ENCODE data around the gene LUC7L.

LUC7L gene

GRCh38 chr16:200388-200787, 28.9 kb downstream of the LUC7L start:
- 90% methylated on average over 5 of the region's 5 CpGs for WGBS
- H3K9me3 ChIP-seq (ENCODE audit: control insufficient read depth, low read length), result no peaks in the 10 kb centered on the region
- no peak overlapping the region for H2AK5ac ChIP-seq (ENCODE audit: low read length, severe bottlenecking)

GRCh38 chr16:194516-194915, 34.7 kb downstream of the LUC7L start:
- Histone ChIP-seq H2BK15ac (ENCODE audit: low read depth, poor library complexity, severe bottlenecking) (no peak overlapping the region), H3K4me1 (ENCODE audit: control insufficient read depth, insufficient read depth, low read depth, low read length) (no peaks in the 10 kb centered on the region), H2BK120ac (ENCODE audit: low read depth, low read length) (no peak overlapping the region), H3K36me3 (ENCODE audit: control insufficient read depth in 1 of 2, insufficient read depth in 2 of 2, low read depth in 1 of 2, low read length in 2 of 2) (peaks cover 92 to 94% of the 10 kb centered on the region in 2 experiments), H3K79me1 (replicated peaks; ENCODE audit: low read length, poor library complexity, severe bottlenecking) (peaks cover 43% of the 10 kb centered on the region), H3K4ac (ENCODE audit: low read depth in 1 of 2, low read length in 2 of 2) (no peak overlapping the region), H2AFZ (ENCODE audit: low read depth, low read length) (no peak overlapping the region), H3K18ac (ENCODE audit: low read depth in 1 of 2, low read length in 2 of 2) (no peak overlapping the region), H2BK5ac (ENCODE audit: low read depth, low read length, poor library complexity, severe bottlenecking) (no peak overlapping the region), H3K9me3 (ENCODE audit: control insufficient read depth, low read length) (no peaks in the 10 kb centered on the region), H3K9ac (ENCODE audit: low read length) (no peak overlapping the region), H3K4me2 (ENCODE audit: low read length, poor library complexity, severe bottlenecking) (no peak overlapping the region), H3K14ac (ENCODE audit: low read length in 2 of 2) (no peak overlapping the region), H3K27me3 (ENCODE audit: control insufficient read depth in 1 of 2, insufficient read depth in 1 of 2, low read length in 2 of 2) (no peaks in the 10 kb centered on the region), H2AK5ac (ENCODE audit: low read length, severe bottlenecking) (no peak overlapping the region), H3K4me3 (ENCODE audit: insufficient read depth in 1 of 2, low read depth in 1 of 2, low read length in 2 of 2) (no peak overlapping the region), H3K23ac (ENCODE audit: low read length in 2 of 2) (no peak overlapping the region), H2BK12ac (ENCODE audit: low read length in 2 of 2) (peak overlapping the region in 1 of 2 experiments; percentile 9), H4K8ac (ENCODE audit: low read length) (no peak overlapping the region), H4K91ac (ENCODE audit: low read length) (no peak overlapping the region), H3K27ac (ENCODE audit: low read length, poor library complexity, severe bottlenecking) (no peak overlapping the region)
- WGBS, result 98% methylated on average over 5 of the region's 6 CpGs
- DNase-seq, result no peak

More at GRCh38 chr16:200388-200787, 28.9 kb downstream of the LUC7L start:
- H3K14ac ChIP-seq (ENCODE audit: low read length in 2 of 2), result no peak overlapping the region
- H3K9ac ChIP-seq (ENCODE audit: low read length), result peak overlapping the region; percentile 51
- H4K8ac ChIP-seq (ENCODE audit: low read length), result no peak overlapping the region
- H3K4me2 ChIP-seq (ENCODE audit: low read length, poor library complexity, severe bottlenecking), result no peak overlapping the region
- no peak overlapping the region for H4K91ac ChIP-seq (ENCODE audit: low read length)
- H3K4ac ChIP-seq (ENCODE audit: low read depth in 1 of 2, low read length in 2 of 2), result no peak overlapping the region
- H3K36me3 ChIP-seq (ENCODE audit: control insufficient read depth in 1 of 2, insufficient read depth in 2 of 2, low read depth in 1 of 2, low read length in 2 of 2), result peaks cover 71 to 79% of the 10 kb centered on the region in 2 experiments
- no peak overlapping the region for H2BK15ac ChIP-seq (ENCODE audit: low read depth, poor library complexity, severe bottlenecking)
- no peak overlapping the region for H2BK5ac ChIP-seq (ENCODE audit: low read depth, low read length, poor library complexity, severe bottlenecking)
- H3K18ac ChIP-seq (ENCODE audit: low read depth in 1 of 2, low read length in 2 of 2), result no peak overlapping the region
- no peak overlapping the region for H2BK120ac ChIP-seq (ENCODE audit: low read depth, low read length)
- no peak overlapping the region for H3K4me3 ChIP-seq (ENCODE audit: insufficient read depth in 1 of 2, low read depth in 1 of 2, low read length in 2 of 2)
- H3K79me1 ChIP-seq (replicated peaks; ENCODE audit: low read length, poor library complexity, severe bottlenecking), result peaks cover 23% of the 10 kb centered on the region
- no peaks in the 10 kb centered on the region for H3K27me3 ChIP-seq (ENCODE audit: control insufficient read depth in 1 of 2, insufficient read depth in 1 of 2, low read length in 2 of 2)
- peak overlapping the region; percentile 89 for H3K27ac ChIP-seq (ENCODE audit: low read length, poor library complexity, severe bottlenecking)
- peak; percentile 75 for DNase-seq
- H3K4me1 ChIP-seq (ENCODE audit: control insufficient read depth, insufficient read depth, low read depth, low read length), result peaks cover 9% of the 10 kb centered on the region
- H3K23ac ChIP-seq (ENCODE audit: low read length in 2 of 2), result no peak overlapping the region
- H2BK12ac ChIP-seq (ENCODE audit: low read length in 2 of 2), result no peak overlapping the region
- no peak overlapping the region for H2AFZ ChIP-seq (ENCODE audit: low read depth, low read length)

GRCh38 chr16:193441-193840, 35.8 kb downstream of the LUC7L start:
- Histone ChIP-seq H3K79me1 (replicated peaks; ENCODE audit: low read length, poor library complexity, severe bottlenecking) (peaks cover 42% of the 10 kb centered on the region), H3K4me2 (ENCODE audit: low read length, poor library complexity, severe bottlenecking) (no peak overlapping the region), H2BK15ac (ENCODE audit: low read depth, poor library complexity, severe bottlenecking) (no peak overlapping the region), H3K27ac (ENCODE audit: low read length, poor library complexity, severe bottlenecking) (no peak overlapping the region), H3K4ac (ENCODE audit: low read depth in 1 of 2, low read length in 2 of 2) (no peak overlapping the region), H3K14ac (ENCODE audit: low read length in 2 of 2) (no peak overlapping the region), H3K27me3 (ENCODE audit: control insufficient read depth in 1 of 2, insufficient read depth in 1 of 2, low read length in 2 of 2) (no peaks in the 10 kb centered on the region), H2BK120ac (ENCODE audit: low read depth, low read length) (no peak overlapping the region), H2AK5ac (ENCODE audit: low read length, severe bottlenecking) (no peak overlapping the region), H4K8ac (ENCODE audit: low read length) (no peak overlapping the region), H3K23ac (ENCODE audit: low read length in 2 of 2) (no peak overlapping the region), H2BK12ac (ENCODE audit: low read length in 2 of 2) (no peak overlapping the region), H3K9me3 (ENCODE audit: control insufficient read depth, low read length) (no peaks in the 10 kb centered on the region), H3K18ac (ENCODE audit: low read depth in 1 of 2, low read length in 2 of 2) (no peak overlapping the region), H2BK5ac (ENCODE audit: low read depth, low read length, poor library complexity, severe bottlenecking) (no peak overlapping the region), H4K91ac (ENCODE audit: low read length) (no peak overlapping the region), H3K4me3 (ENCODE audit: insufficient read depth in 1 of 2, low read depth in 1 of 2, low read length in 2 of 2) (no peak overlapping the region), H3K36me3 (ENCODE audit: control insufficient read depth in 1 of 2, insufficient read depth in 2 of 2, low read depth in 1 of 2, low read length in 2 of 2) (peaks cover 93 to 96% of the 10 kb centered on the region in 2 experiments), H3K4me1 (ENCODE audit: control insufficient read depth, insufficient read depth, low read depth, low read length) (no peaks in the 10 kb centered on the region), H2AFZ (ENCODE audit: low read depth, low read length) (no peak overlapping the region), H3K9ac (ENCODE audit: low read length) (no peak overlapping the region)
- no peak for DNase-seq
- 95% methylated on average over 15 of the region's 15 CpGs for WGBS

- H3K27ac ChIP-seq (ENCODE audit: low read length, poor library complexity, severe bottlenecking), result no peak overlapping the region
- peaks cover 40% of the 10 kb centered on the region for H3K79me1 ChIP-seq (replicated peaks; ENCODE audit: low read length, poor library complexity, severe bottlenecking)
- H3K36me3 ChIP-seq (ENCODE audit: control insufficient read depth in 1 of 2, insufficient read depth in 2 of 2, low read depth in 1 of 2, low read length in 2 of 2), result peaks cover 91 to 93% of the 10 kb centered on the region in 2 experiments
- 98% methylated on average over 9 of the region's 11 CpGs for WGBS
- no peak overlapping the region for H2AFZ ChIP-seq (ENCODE audit: low read depth, low read length)
- no peaks in the 10 kb centered on the region for H3K27me3 ChIP-seq (ENCODE audit: control insufficient read depth in 1 of 2, insufficient read depth in 1 of 2, low read length in 2 of 2)
- no peaks in the 10 kb centered on the region for H3K9me3 ChIP-seq (ENCODE audit: control insufficient read depth, low read length)
- H3K4me3 ChIP-seq (ENCODE audit: insufficient read depth in 1 of 2, low read depth in 1 of 2, low read length in 2 of 2), result no peak overlapping the region
- H2BK15ac ChIP-seq (ENCODE audit: low read depth, poor library complexity, severe bottlenecking), result no peak overlapping the region
- H3K4me2 ChIP-seq (ENCODE audit: low read length, poor library complexity, severe bottlenecking), result no peak overlapping the region
- H2BK5ac ChIP-seq (ENCODE audit: low read depth, low read length, poor library complexity, severe bottlenecking), result no peak overlapping the region
- no peak overlapping the region for H3K18ac ChIP-seq (ENCODE audit: low read depth in 1 of 2, low read length in 2 of 2)
- no peak overlapping the region for H4K91ac ChIP-seq (ENCODE audit: low read length)
- H3K14ac ChIP-seq (ENCODE audit: low read length in 2 of 2), result no peak overlapping the region
- H3K4ac ChIP-seq (ENCODE audit: low read depth in 1 of 2, low read length in 2 of 2), result no peak overlapping the region
- no peak overlapping the region for H2BK12ac ChIP-seq (ENCODE audit: low read length in 2 of 2)
- H4K8ac ChIP-seq (ENCODE audit: low read length), result no peak overlapping the region
- no peak for DNase-seq
- no peak overlapping the region for H3K9ac ChIP-seq (ENCODE audit: low read length)
- no peak overlapping the region for H2AK5ac ChIP-seq (ENCODE audit: low read length, severe bottlenecking)
- no peak overlapping the region for H3K23ac ChIP-seq (ENCODE audit: low read length in 2 of 2)
- H2BK120ac ChIP-seq (ENCODE audit: low read depth, low read length), result no peak overlapping the region
- no peaks in the 10 kb centered on the region for H3K4me1 ChIP-seq (ENCODE audit: control insufficient read depth, insufficient read depth, low read depth, low read length)
These were observed 36.6 kb downstream of the LUC7L start for GRCh38 chr16:192686-193085.

Data from mesenchymal stem cell (in vitro differentiated cells and primary cell).